ENCODE measurements around the gene PLEKHG4B. TPM values are rescaled to one million over a fixed set of nuclear protein-coding genes. Genes with fewer than 3 reads are reported as not detected.

PLEKHG4B gene
- total RNA-seq, 1 experiment from 2014 or later = 44.3 TPM

GRCh38 chr5:166441-167372, 74.7 kb downstream of the PLEKHG4B start:
- H2BK12ac ChIP-seq (ENCODE audit: insufficient read length, low read depth, low read length) = no peak overlapping the region
- no peak overlapping the region for H2AFZ ChIP-seq (ENCODE audit: low read length)
- no peaks in the 10 kb centered on the region for H3K79me1 ChIP-seq (ENCODE audit: insufficient read depth, low read depth, low read length, poor library complexity, severe bottlenecking)
- H4K5ac ChIP-seq (ENCODE audit: insufficient read length, low read depth, low read length) = no peak overlapping the region
- H3K27me3 Mint-ChIP-seq (ENCODE audit: low read depth) = no peaks in the 10 kb centered on the region
- no peak overlapping the region for H3K56ac ChIP-seq (ENCODE audit: insufficient read length, low read depth, low read length)
- H2BK5ac ChIP-seq (ENCODE audit: insufficient read length, low read length) = no peak overlapping the region
- no peaks in the 10 kb centered on the region for H3K79me2 ChIP-seq (ENCODE audit: insufficient read depth, low read length)
- H3K27me3 ChIP-seq (ENCODE audit: insufficient read depth, low read length) = no peaks in the 10 kb centered on the region
- no peaks in the 10 kb centered on the region for H3K4me1 ChIP-seq (ENCODE audit: insufficient read depth, low read length)
- H3K4me3 Mint-ChIP-seq = no peak overlapping the region
- no peak overlapping the region for H4K8ac ChIP-seq (replicated peaks; ENCODE audit: insufficient read length, low read depth, low read length)
- H3K4me1 Mint-ChIP-seq = peaks cover 0 to 5% of the 10 kb centered on the region in 2 experiments; a peak in 1 of 4 replicates
- no peak overlapping the region for H2BK120ac ChIP-seq (ENCODE audit: low read depth, low read length, poor library complexity, severe bottlenecking)
- no peak overlapping the region for H3K9ac ChIP-seq (ENCODE audit: extremely low read depth, insufficient read length, low read length)
- H3K9me3 Mint-ChIP-seq = peaks cover 15 to 17% of the 10 kb centered on the region in 2 experiments
- peaks cover 15 to 55% (median 50%) of the 10 kb centered on the region in 3 experiments for H3K36me3 Mint-ChIP-seq (ENCODE audit: insufficient read depth in 1 of 3, low read depth in 3 of 3)
- no peaks in the 10 kb centered on the region for H4K20me1 ChIP-seq (ENCODE audit: control insufficient read depth, insufficient read depth, insufficient read length)
- no peak overlapping the region for H2BK20ac ChIP-seq (ENCODE audit: low read depth, low read length, poor library complexity, severe bottlenecking)
- no peak overlapping the region for H4K91ac ChIP-seq (ENCODE audit: insufficient read length, low read depth, low read length)
- TF ChIP-seq CTCF (conservative IDR thresholded peaks at IDR 0.05) = no peak
- H3K9me3 ChIP-seq (ENCODE audit: control insufficient read depth, low read depth, low read length) = no peaks in the 10 kb centered on the region
- no CpG with 5 or more reads among the region's 27 CpGs for WGBS (ENCODE audit: extremely low coverage, insufficient read length, low lambda C conversion rate)
- H2BK15ac ChIP-seq (ENCODE audit: low read depth, low read length) = no peak overlapping the region
- no peak overlapping the region for H3K14ac ChIP-seq (ENCODE audit: insufficient read depth, low read length)
- no peak overlapping the region for H3K23ac ChIP-seq (ENCODE audit: insufficient read length, low read depth, low read length)
- no peak overlapping the region for H3K4ac ChIP-seq (ENCODE audit: low read depth, low read length)
- H3K4me2 ChIP-seq (ENCODE audit: insufficient read depth, insufficient read length, low read length) = no peak overlapping the region
- no peak overlapping the region for H3K18ac ChIP-seq (ENCODE audit: insufficient read length, low read depth, low read length)
- H3K27ac ChIP-seq (ENCODE audit: insufficient read length, low read depth, low read length) = no peak overlapping the region
- no peak overlapping the region for H3T11ph ChIP-seq (ENCODE audit: low read length)
- H3K27ac Mint-ChIP-seq = peak overlapping the region in 1 of 3 experiments; percentile 81; a peak in 2 of 7 replicates
- no peaks in the 10 kb centered on the region for H3K23me2 ChIP-seq (ENCODE audit: insufficient read length, low read depth, low read length, poor library complexity, severe bottlenecking)
- no peak overlapping the region for H2AK5ac ChIP-seq (ENCODE audit: insufficient read length, low read length)
- DNase-seq = peak; percentile 31

Data from H9 (cell line).